Panc1 (cell line): ENCODE data around the gene NCAPD3. TPM values are rescaled to one million over a fixed set of nuclear protein-coding genes. Genes with fewer than 3 reads are reported as not detected.

ENCODE experiments used
- ATAC-seq: fragments of 200-7000 bp; cut with Tn5 transposase; 2 replicates; pipeline ENCODE4 v1.9.1; 2020; ENCODE audit warnings: mild to moderate bottlenecking, moderate library complexity
- BruUV-seq: library from RNA; stranded (reverse); fragments of 400-500 nt; replicated peaks from 2 replicates; lab custom pipeline; 2021; lab: Mats Ljungman, UMichigan
- CTCF ChIA-PET: fragments of 300-600 bp; sonication (Branson Sonifier 250); formaldehyde crosslinking; loops from one replicate; lab custom pipeline; 2022; ENCODE audit warnings: antibody characterized with exemption; lab: Charles Lee
- POLR2A ChIA-PET: fragments of 300-600 bp; sonication (Branson Sonifier 250); formaldehyde crosslinking; loops from one replicate; lab custom pipeline; 2022; ENCODE audit warnings: antibody characterized with exemption; lab: Charles Lee
- DNase-seq: peaks from one replicate; pipeline ENCODE4 v3.0.0-alpha.2; 2010; ENCODE audit warnings: low read depth, low spot score
- H3K27ac ChIP-seq: 2 replicates; pipeline ENCODE4 v1.5.1; 2011; ENCODE audit warnings: mild to moderate bottlenecking, low read length, inconsistent platforms
- H3K27me3 ChIP-seq: fragments of 200-500 bp; sonication (Bioruptor generic); 2 replicates; pipeline ENCODE4 v1.6.0; 2014; ENCODE audit warnings: low read length, inconsistent platforms; ENCODE audit not compliant: control insufficient read depth, insufficient read depth
- H3K36me3 ChIP-seq: fragments of 200-500 bp; sonication (Bioruptor generic); 2 replicates; pipeline ENCODE4 v1.5.1; 2014; ENCODE audit warnings: inconsistent platforms, mild to moderate bottlenecking, low read length, moderate library complexity; ENCODE audit not compliant: control insufficient read depth, insufficient read depth
- H3K4me1 ChIP-seq: 2 replicates; pipeline ENCODE4 v1.5.1; 2011; ENCODE audit warnings: inconsistent platforms, mild to moderate bottlenecking, low read length, moderate library complexity; ENCODE audit not compliant: control insufficient read depth, insufficient read depth
- H3K4me3 ChIP-seq, 2 experiments: 2 replicates each; pipeline ENCODE4 v1.5.1; 2011 to 2012; ENCODE audit warnings: low read depth in 2 of 2, low read length in 2 of 2, mild to moderate bottlenecking in 2 of 2, inconsistent platforms in 1 of 2, moderate library complexity in 1 of 2
- H3K9me3 ChIP-seq: fragments of 200-500 bp; sonication (Bioruptor generic); 2 replicates; pipeline ENCODE4 v1.5.1; 2014; ENCODE audit warnings: low read depth, mild to moderate bottlenecking, inconsistent platforms, low read length, moderate library complexity; ENCODE audit not compliant: control insufficient read depth, insufficient read depth
- POLR2AphosphoS5 ChIP-seq: IDR thresholded peaks from 2 replicates; pipeline ENCODE4 v1.6.1; 2012; ENCODE audit warnings: mild to moderate bottlenecking, low read depth, low read length, moderate library complexity
- SIN3A ChIP-seq: IDR thresholded peaks from 2 replicates; pipeline ENCODE4 v1.6.1; 2012; ENCODE audit warnings: low read depth, mild to moderate bottlenecking, low read length, moderate library complexity, borderline replicate concordance; ENCODE audit not compliant: insufficient read depth
- TCF7L2 ChIP-seq: IDR thresholded peaks from 2 replicates; pipeline ENCODE4 v1.6.1; 2011; ENCODE audit warnings: mild to moderate bottlenecking, low read depth, low read length, inconsistent platforms
- in situ Hi-C: cut with HindIII; loops from 2 replicates; pipeline ENCODE4 v1.10.0; 2016; ENCODE audit warnings: low sequenced_read_pairs, low pct_unique_long_range_greater_than_20kb
- intact Hi-C: fragments of 100-400 bp; cut with micrococcal nuclease; formaldehyde crosslinking; loops from one replicate; pipeline ENCODE4 v1.10.0; 2022; ENCODE audit not compliant: unreplicated experiment
- total RNA-seq: library from RNA; stranded (reverse); gene quantifications from one replicate; pipeline ENCODE4 v1.2.1, GENCODE V29; 2021; ENCODE audit not compliant: unreplicated experiment
- TF ChIP-seq, protein P1 (sequence below), 2 experiments: IDR thresholded peaks; 2 replicates each; pipeline ENCODE4 v1.6.1; 2011 to 2012; ENCODE audit warnings: low read depth in 2 of 2, control low read depth in 1 of 2, low read length in 1 of 2, mild to moderate bottlenecking in 1 of 2, moderate library complexity in 1 of 2; ENCODE audit not compliant: insufficient read depth in 1 of 2
- TF ChIP-seq, protein P2 (sequence below): fragments of 450-650 bp; IDR thresholded peaks from 2 replicates; pipeline ENCODE4 v1.5.1; 2017; ENCODE audit warnings: mild to moderate bottlenecking

The NCAPD3 gene
- total RNA-seq, 1 experiment from 2014 or later, result 75.9 TPM

- peak; percentile 65 for ATAC-seq
Observed at GRCh38 chr11:134224710-134225664, 1.2 kb upstream of the NCAPD3 start.

GRCh38 chr11:134223121-134223520 lies 646 bp downstream of the NCAPD3 start:
- DNase-seq (no peak), ATAC-seq (no peak)
- CTCF ChIA-PET, result interaction anchor here (1.3 kb wide), 1 partner anchor 73 kb away, joined by 4 read pairs; no protein-coding TSS in a partner anchor
- H3K36me3 ChIP-seq, result peaks cover 12% of the 10 kb centered on the region
- TF ChIP-seq SIN3A, result no peak
- TF ChIP-seq, protein P1, sequence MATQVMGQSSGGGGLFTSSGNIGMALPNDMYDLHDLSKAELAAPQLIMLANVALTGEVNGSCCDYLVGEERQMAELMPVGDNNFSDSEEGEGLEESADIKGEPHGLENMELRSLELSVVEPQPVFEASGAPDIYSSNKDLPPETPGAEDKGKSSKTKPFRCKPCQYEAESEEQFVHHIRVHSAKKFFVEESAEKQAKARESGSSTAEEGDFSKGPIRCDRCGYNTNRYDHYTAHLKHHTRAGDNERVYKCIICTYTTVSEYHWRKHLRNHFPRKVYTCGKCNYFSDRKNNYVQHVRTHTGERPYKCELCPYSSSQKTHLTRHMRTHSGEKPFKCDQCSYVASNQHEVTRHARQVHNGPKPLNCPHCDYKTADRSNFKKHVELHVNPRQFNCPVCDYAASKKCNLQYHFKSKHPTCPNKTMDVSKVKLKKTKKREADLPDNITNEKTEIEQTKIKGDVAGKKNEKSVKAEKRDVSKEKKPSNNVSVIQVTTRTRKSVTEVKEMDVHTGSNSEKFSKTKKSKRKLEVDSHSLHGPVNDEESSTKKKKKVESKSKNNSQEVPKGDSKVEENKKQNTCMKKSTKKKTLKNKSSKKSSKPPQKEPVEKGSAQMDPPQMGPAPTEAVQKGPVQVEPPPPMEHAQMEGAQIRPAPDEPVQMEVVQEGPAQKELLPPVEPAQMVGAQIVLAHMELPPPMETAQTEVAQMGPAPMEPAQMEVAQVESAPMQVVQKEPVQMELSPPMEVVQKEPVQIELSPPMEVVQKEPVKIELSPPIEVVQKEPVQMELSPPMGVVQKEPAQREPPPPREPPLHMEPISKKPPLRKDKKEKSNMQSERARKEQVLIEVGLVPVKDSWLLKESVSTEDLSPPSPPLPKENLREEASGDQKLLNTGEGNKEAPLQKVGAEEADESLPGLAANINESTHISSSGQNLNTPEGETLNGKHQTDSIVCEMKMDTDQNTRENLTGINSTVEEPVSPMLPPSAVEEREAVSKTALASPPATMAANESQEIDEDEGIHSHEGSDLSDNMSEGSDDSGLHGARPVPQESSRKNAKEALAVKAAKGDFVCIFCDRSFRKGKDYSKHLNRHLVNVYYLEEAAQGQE (IDR thresholded peaks at IDR 0.05; ENCODE audit: insufficient read depth in 1 of 2, low read depth in 2 of 2, low read length in 1 of 2), result no peak
- no peak for TF ChIP-seq POLR2AphosphoS5
- TF ChIP-seq, protein P2, sequence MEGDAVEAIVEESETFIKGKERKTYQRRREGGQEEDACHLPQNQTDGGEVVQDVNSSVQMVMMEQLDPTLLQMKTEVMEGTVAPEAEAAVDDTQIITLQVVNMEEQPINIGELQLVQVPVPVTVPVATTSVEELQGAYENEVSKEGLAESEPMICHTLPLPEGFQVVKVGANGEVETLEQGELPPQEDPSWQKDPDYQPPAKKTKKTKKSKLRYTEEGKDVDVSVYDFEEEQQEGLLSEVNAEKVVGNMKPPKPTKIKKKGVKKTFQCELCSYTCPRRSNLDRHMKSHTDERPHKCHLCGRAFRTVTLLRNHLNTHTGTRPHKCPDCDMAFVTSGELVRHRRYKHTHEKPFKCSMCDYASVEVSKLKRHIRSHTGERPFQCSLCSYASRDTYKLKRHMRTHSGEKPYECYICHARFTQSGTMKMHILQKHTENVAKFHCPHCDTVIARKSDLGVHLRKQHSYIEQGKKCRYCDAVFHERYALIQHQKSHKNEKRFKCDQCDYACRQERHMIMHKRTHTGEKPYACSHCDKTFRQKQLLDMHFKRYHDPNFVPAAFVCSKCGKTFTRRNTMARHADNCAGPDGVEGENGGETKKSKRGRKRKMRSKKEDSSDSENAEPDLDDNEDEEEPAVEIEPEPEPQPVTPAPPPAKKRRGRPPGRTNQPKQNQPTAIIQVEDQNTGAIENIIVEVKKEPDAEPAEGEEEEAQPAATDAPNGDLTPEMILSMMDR, result no peak
- TF ChIP-seq TCF7L2, result no peak
- TSS peak; percentile 69 for BruUV-seq
- intact Hi-C loops, result no loop called here
- peak overlapping the region; percentile 85 to 96 for H3K4me3 ChIP-seq
- in situ Hi-C loops, result no loop called here
- peaks cover 26% of the 10 kb centered on the region for H3K4me1 ChIP-seq
- POLR2A ChIA-PET, result interaction anchor here (0.5 kb wide), 1 partner anchor 30 kb away, joined by 3 read pairs; the partner anchor contains the start of genes ACAD8 and THYN1
- H3K9me3 ChIP-seq, result no peaks in the 10 kb centered on the region
- no peaks in the 10 kb centered on the region for H3K27me3 ChIP-seq
- peak overlapping the region; percentile 98 for H3K27ac ChIP-seq

More at GRCh38 chr11:134224710-134225664, 1.2 kb upstream of the NCAPD3 start:
- H3K36me3 ChIP-seq, result peaks cover 6% of the 10 kb centered on the region
- intact Hi-C loops (loop anchor here (2.0 kb wide), 1 partner anchor 28 kb away; the partner anchor contains the start of genes ACAD8 and THYN1), in situ Hi-C loops (no loop called here)
- no peaks in the 10 kb centered on the region for H3K9me3 ChIP-seq
- H3K4me1 ChIP-seq, result peaks cover 26% of the 10 kb centered on the region
- H3K4me3 ChIP-seq, result peak overlapping the region; percentile 85 to 96
- peak overlapping the region; percentile 85 for H3K27ac ChIP-seq
- ChIA-PET CTCF (interaction anchor here (1.3 kb wide), 1 partner anchor 75 kb away, joined by 4 read pairs; no protein-coding TSS in a partner anchor), POLR2A (interaction anchor here (0.6 to 0.8 kb wide), 4 partner anchors 9 to 174 kb away, joined by 3 to 4 read pairs (median 4); no protein-coding TSS in a partner anchor)
- no peaks in the 10 kb centered on the region for H3K27me3 ChIP-seq
- TF ChIP-seq, protein P2, result no peak
- TF ChIP-seq SIN3A, result peak; percentile 40; the same call in 1 of the 2 replicates
- no TSS peak for BruUV-seq
- DNase-seq, result no peak
